GM19468 (cell line): Measurements from ENCODE around the gene IGF2.

ENCODE experiments used
- ATAC-seq: cut with Tn5 transposase; IDR thresholded peaks from one replicate; pipeline ENCODE4 v1.9.1; 2021; ENCODE audit warnings: mild to moderate bottlenecking, moderate library complexity, moderate number of reproducible peaks; ENCODE audit not compliant: unreplicated experiment; ENCODE audit errors: extremely low read depth

Gene IGF2

GRCh38 chr11:2155511-2155910 is 16.3 kb upstream of the IGF2 start:
- ATAC-seq, result no peak

DNA sequence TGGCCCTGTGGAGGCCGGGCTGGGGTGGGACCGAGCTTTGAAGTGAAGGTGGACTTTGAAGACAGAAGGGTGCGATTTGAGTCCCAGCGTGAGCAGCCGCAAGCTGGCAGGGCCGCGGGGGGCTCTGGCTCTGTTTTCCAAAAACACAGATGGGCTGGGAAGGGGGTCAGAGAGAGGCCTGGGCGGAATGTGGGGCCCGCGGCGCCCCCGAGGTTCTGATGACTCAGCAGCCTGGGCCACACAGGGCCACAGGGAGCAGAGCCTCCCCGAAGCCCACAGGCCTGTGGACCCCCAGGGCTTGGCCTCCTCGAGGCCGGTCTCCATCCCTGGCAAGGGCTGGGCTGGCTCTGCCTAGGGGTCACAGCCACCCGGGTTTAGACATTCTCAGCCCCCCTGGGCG is 15.7 kb upstream of the IGF2 start:
- ATAC-seq, result no peak

- no peak for ATAC-seq
Measured at GRCh38 chr11:2154195-2154585, 15.0 kb upstream of the IGF2 start.

DNA sequence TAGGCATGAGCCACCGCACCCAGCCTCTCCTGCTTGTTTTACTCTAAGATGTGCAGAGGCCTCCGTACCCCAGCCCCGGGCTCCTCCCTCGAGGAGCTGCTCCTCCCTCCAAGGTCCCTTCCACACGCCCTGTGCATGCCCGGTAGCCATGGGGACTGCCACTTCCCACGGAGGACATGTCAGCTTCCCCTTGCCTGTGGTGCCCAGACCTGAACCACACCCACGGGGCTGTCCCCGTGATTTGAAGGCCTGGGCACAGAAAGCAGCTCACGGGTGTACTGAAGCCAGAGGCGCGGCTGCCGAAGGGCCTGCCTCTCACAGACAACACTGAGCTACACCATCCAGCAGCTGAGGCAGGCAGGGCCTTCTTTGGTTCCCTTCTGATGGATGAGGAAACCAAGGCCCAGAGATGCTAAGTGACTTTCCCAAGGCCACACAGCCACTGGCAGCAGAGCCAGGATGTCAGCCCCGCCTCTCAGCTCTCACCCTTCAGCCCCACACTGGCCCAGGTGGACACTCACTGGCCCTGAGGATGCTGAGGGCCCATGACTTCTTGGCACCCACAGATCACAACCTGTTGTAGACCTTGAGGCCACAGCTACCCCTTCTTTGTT is 14.5 kb upstream of the IGF2 start:
- ATAC-seq, result no peak

DNA sequence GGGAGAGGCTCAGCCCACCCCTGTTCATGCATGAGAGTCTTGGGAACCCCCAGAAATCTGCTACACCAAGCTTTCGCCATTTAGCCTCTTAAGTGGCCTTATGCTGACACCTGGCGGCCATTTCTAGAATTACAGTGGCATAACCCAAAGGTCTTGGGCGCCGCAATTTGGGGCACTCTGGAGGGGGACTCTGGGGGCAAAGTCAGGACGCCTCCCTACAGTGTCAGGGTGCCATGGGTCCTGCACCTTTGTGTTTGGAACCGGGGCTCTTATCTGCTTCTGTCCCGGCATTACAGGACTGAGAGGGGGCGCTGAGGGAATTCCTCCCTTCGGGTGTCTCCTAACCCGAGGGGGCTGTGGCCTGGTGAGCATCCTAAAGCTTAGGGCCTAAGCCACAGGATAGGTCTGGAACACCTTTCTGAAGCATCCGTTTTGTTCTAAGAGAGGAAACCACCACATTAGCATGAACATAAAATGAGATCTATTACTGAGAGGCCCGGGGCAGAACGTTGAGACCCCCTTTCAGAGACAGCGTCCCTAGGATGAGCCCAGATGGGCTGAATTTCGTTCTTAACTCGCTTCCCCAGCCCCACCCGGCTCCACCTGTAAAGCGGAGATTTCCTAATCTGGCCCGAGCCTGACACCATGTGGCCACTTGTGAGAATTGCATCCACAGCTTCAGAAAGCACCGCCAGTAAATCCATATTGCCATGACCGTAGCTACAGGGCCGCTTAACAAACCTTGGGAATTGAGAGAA is 12.5 kb upstream of the IGF2 start:
- ATAC-seq, result no peak

DNA sequence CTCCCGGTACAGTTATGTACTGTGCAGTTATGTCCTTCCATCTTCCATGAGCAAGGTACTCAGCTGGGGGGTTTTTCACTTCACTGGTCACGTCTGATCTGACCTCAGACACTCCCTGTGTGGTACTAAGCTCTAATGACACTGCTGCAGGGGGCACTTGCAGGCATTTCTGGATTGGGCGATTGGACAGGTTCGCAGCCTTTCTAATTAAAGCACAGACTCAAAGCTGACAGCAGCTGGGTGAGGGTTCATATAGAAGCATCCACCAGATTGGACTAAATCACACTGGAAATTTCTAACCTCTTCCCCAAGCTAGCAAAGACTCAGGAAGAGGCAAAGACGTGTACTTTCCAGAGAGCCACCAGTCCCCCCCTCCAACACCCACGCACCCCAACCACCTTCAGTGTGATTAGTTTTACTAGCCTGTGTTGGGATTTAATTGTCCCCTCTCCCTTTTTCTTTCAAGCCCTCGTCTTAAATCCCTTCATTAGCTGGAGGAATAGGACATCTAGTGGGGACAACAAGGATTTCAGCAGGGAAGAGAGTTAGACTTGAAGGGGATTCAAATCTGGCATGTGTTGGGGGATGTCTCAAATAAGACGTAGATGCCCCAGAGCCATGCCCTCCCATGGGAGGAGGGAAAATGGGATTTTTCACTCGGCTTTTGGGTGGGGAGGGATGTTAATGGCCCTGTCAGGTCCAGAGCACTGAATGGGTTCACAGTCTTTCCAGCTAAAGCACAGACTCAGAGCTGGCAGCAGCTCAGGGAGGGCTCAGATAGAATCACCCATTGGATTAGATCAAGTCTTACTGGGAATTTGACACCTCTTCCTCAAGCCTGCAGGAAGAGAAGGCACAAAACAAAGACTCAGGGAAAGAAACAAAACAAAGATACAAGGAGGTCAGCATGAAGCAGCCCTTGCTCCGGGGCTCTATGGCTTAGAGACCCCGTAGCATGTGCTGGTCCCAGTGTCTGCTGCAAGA is 11.0 kb upstream of the IGF2 start:
- no peak for ATAC-seq

- no peak for ATAC-seq
Measured at GRCh38 chr11:2149460-2149859, 10.3 kb upstream of the IGF2 start.

- ATAC-seq, result no peak
Measured at GRCh38 chr11:2148595-2148994, 9.4 kb upstream of the IGF2 start.

DNA sequence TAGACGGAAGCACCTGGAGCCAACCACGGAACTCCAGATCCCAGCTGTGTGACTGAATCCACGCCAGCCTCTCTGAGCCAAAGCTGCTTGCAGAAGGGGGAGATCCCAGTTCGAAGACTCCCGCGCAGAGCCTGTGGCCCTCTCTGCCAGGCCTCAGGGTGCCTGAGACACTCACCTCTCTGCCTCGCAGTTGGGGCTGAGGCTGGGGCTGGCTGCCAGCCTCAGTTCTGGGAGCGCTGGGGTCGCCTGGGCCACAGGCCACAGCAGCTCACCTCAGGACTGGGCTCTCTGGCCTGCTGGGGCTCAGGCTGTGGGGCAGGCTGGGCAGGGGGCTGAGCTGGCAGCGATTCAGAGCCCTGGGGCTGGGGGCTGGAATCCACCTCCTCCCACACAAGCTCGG is 8.2 kb upstream of the IGF2 start:
- ATAC-seq, result no peak

DNA sequence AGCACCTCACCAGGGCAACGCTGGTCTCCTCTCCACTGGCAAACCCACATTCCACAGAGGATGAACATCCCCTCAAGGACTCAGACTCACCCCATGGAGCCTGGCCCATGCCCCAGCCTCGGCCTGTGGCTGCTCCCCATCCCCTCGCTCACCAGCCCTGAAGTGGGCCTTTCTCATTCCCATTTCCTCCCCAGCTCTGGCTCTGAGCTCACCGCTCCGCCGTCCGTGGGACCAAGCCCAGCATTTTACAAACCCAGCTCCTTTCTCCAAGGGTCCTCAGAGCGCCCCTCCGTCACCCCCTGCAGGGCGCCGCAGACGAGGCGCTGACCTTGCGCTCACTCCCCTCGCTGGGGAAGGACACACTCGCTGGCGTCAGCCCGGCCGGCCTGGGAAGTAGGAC is 6.9 kb upstream of the IGF2 start:
- ATAC-seq, result no peak

DNA sequence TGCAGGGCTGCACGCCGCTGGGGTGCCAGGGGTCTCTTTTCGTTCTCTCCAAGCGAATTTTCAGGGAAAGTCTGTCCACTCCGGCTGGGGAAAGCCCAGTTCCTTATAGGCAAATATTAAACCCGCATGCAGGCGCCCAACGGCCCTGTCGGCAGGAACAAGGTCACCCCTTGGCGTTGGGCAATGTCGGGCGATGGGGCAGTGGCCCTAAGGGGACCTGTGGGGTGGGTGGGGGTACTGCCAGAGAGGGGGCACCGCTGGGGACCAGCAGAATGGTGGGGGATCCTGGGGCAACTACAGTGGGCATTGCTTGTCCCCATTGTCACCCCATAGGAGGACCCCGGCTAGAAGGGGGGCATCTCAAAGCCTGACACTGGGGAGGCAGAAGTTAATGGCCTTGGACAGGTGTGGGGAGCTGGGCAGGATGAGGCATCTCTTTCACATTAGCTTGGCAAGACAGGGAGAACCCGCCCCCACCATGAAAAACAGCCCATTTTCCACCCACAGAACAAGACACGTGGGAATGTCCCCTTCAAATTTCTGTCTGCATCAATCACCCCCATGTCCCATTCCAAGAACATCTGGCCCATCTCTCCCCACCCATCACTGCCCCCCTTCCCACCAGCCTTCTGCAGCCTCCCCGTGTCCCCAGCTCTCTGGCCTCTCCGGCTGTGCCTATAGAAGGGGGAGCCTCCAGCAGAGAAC is 5.5 kb upstream of the IGF2 start:
- ATAC-seq, result no peak

GRCh38 chr11:2143799-2144543 is 4.8 kb upstream of the IGF2 start:
- no peak for ATAC-seq

- ATAC-seq, result no peak
Measured at GRCh38 chr11:2143477-2143798, 4.2 kb upstream of the IGF2 start.

GRCh38 chr11:2142762-2143202 is 3.6 kb upstream of the IGF2 start:
- ATAC-seq, result no peak

GRCh38 chr11:2142300-2142759 is 3.1 kb upstream of the IGF2 start:
- ATAC-seq, result no peak

- no peak for ATAC-seq
Measured at GRCh38 chr11:2140411-2141400, 1.5 kb upstream of the IGF2 start.

DNA sequence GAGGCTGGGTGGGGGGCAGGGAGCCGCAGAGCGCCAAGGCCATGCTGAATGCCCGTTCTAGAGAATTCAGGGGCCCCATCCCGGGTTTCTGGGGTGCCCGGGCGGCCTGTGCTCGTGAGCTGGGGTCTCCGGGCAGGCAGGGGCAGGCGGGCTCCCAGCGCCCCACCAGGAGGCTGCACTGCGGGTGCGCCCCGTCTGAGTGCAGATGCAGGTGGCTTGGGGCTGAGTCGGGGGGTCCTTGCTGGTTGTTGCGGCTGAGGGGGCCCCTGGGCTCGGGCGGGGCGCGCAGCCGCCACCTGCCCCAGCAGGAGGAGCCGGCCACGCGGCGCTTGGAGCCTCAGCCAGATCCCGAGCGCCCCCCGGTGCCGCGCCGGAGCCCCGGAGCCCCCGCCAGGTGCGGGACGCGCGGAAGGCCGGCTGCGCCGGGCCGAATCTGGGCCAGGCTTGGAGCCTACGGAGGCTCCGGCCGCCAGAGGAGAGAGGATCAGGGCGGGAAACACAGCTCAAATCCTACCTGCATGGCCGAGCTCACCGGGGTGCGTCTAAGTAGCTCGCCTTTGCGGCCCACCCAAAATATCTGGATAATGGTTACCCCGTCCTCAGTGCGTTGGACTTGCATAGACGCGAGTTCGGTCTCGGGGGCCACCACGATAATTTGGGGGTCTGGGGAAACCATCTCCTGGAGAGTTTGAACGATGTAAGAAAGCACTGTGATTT is 590 bp upstream of the IGF2 start:
- no peak for ATAC-seq
